ENCODE data around the gene MGAT4A. TPM values are rescaled to one million over a fixed set of nuclear protein-coding genes. Genes with fewer than 3 reads are reported as not detected.

MGAT4A gene
- total RNA-seq: 11.5 and 12.2 TPM in 2 replicates
- long read RNA-seq, full-length matches to known transcripts: 6 of 9 reads
- long read RNA-seq, partial matches to known transcripts: 1 of 9 reads
- long read RNA-seq, other reads (novel, unspliced or antisense): 2 of 9 reads

GRCh38 chr2:98731041-98731893 lies at the start of gene MGAT4A:
Gene MGAT4A, minus strand, starts transcription at chr2:98731132. Its CDS starts 4,800 bp downstream, at chr2:98726332.
- peak within 1 kb of the TSS; percentile 78 for H3K27ac Mint-ChIP-seq (ENCODE audit: unreplicated experiment)
- H3K4me3 Mint-ChIP-seq: peak within 1 kb of the TSS; percentile 93
- no peaks in the 10 kb centered on the region for H3K36me3 Mint-ChIP-seq (ENCODE audit: low read depth)
- no peak for TF ChIP-seq CTCF (conservative IDR thresholded peaks at IDR 0.05)
- no peaks in the 10 kb centered on the region for H3K9me3 Mint-ChIP-seq
- peaks cover 47% of the 10 kb centered on the region for H3K27me3 Mint-ChIP-seq (ENCODE audit: low read depth)
- peak; percentile 47 for DNase-seq (ENCODE audit: low read depth, low spot score)
- peaks cover 20% of the 10 kb centered on the region for H3K4me1 Mint-ChIP-seq

GRCh38 chr2:98778741-98779483 lies 48.0 kb upstream of the MGAT4A start:
- DNase-seq (ENCODE audit: low read depth, low spot score): no peak
- no peak for TF ChIP-seq CTCF (conservative IDR thresholded peaks at IDR 0.05)
- Mint-ChIP-seq H3K36me3 (ENCODE audit: low read depth) (peaks cover 5% of the 10 kb centered on the region), H3K27ac (ENCODE audit: unreplicated experiment) (no peak overlapping the region), H3K4me3 (no peak overlapping the region), H3K4me1 (no peaks in the 10 kb centered on the region), H3K9me3 (peaks cover 8% of the 10 kb centered on the region), H3K27me3 (ENCODE audit: low read depth) (no peaks in the 10 kb centered on the region)

- TF ChIP-seq CTCF (conservative IDR thresholded peaks at IDR 0.05): no peak
- no peak for DNase-seq (ENCODE audit: low read depth, low spot score)
- Mint-ChIP-seq H3K27ac (ENCODE audit: unreplicated experiment) (no peak overlapping the region), H3K27me3 (ENCODE audit: low read depth) (no peaks in the 10 kb centered on the region), H3K9me3 (peaks cover 8% of the 10 kb centered on the region), H3K4me3 (no peak overlapping the region), H3K4me1 (no peaks in the 10 kb centered on the region), H3K36me3 (ENCODE audit: low read depth) (peaks cover 5% of the 10 kb centered on the region)
Observed at GRCh38 chr2:98778151-98778550, 47.2 kb upstream of the MGAT4A start.

GRCh38 chr2:98777710-98778109 lies 46.8 kb upstream of the MGAT4A start:
- H3K9me3 Mint-ChIP-seq: peaks cover 8% of the 10 kb centered on the region
- no peaks in the 10 kb centered on the region for H3K4me1 Mint-ChIP-seq
- no peaks in the 10 kb centered on the region for H3K27me3 Mint-ChIP-seq (ENCODE audit: low read depth)
- no peak for DNase-seq (ENCODE audit: low read depth, low spot score)
- peaks cover 5% of the 10 kb centered on the region for H3K36me3 Mint-ChIP-seq (ENCODE audit: low read depth)
- H3K27ac Mint-ChIP-seq (ENCODE audit: unreplicated experiment): no peak overlapping the region
- no peak overlapping the region for H3K4me3 Mint-ChIP-seq
- no peak for TF ChIP-seq CTCF (conservative IDR thresholded peaks at IDR 0.05)

- peaks cover 4% of the 10 kb centered on the region for H3K9me3 Mint-ChIP-seq
- no peak overlapping the region for H3K27ac Mint-ChIP-seq (ENCODE audit: unreplicated experiment)
- H3K36me3 Mint-ChIP-seq (ENCODE audit: low read depth): peaks cover 4% of the 10 kb centered on the region
- no peaks in the 10 kb centered on the region for H3K27me3 Mint-ChIP-seq (ENCODE audit: low read depth)
- DNase-seq (ENCODE audit: low read depth, low spot score): no peak
- no peak for TF ChIP-seq CTCF (conservative IDR thresholded peaks at IDR 0.05)
- no peak overlapping the region for H3K4me3 Mint-ChIP-seq
- H3K4me1 Mint-ChIP-seq: peaks cover 2% of the 10 kb centered on the region
Observed at GRCh38 chr2:98777076-98777475, 46.1 kb upstream of the MGAT4A start.
